ENCODE measurements around the gene LRRC4.

The LRRC4 gene

GRCh38 chr7:127979113-127979727, 52.0 kb downstream of the LRRC4 start:
- ATAC-seq = no peak
- DNase-seq = no peak

DNA sequence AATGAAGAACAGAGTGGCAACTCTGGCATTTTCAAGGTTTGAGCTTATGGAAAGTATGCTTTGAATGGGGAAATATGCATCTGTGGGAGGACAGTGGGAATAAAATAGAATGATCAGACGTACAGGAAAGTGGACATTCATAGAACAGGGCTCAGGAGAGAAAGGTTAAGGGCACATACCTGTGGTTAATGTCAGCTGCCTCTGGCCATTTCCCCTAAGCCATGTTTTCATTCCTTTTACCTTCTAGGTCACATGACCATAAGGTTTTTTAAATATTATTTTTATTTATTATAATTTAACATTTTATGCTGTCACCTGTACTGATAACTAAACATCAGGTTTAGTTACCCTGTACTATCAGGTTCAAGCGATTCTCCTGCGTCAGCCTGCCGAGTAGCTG, 52.8 kb downstream of the LRRC4 start:
- no peak for ATAC-seq
- DNase-seq = no peak
